ENCODE data around the gene ZNF329.
"Not testable (repeated sequence)": the region's sequence is repeated elsewhere in the genome, so short reads cannot be mapped to it uniquely, and the experiment has no call there.

The ZNF329 gene

GRCh38 chr19:58153386-58153785 is 2.8 kb upstream of the ZNF329 start:
- TF ChIP-seq CTCF (conservative IDR thresholded peaks at IDR 0.05; ENCODE audit: control insufficient read depth, insufficient read depth, low read depth, low read length) = no peak
- no peak overlapping the region for H3K4me3 ChIP-seq (ENCODE audit: control insufficient read depth, low read depth, low read length)
- DNase-seq (ENCODE audit: low read depth) = no peak

- H3K4me3 ChIP-seq (ENCODE audit: control insufficient read depth, low read depth, low read length); DNase-seq (ENCODE audit: low read depth): not testable (repeated sequence)
Observed at GRCh38 chr19:58147475-58147874, 3.1 kb downstream of the ZNF329 start.

DNA sequence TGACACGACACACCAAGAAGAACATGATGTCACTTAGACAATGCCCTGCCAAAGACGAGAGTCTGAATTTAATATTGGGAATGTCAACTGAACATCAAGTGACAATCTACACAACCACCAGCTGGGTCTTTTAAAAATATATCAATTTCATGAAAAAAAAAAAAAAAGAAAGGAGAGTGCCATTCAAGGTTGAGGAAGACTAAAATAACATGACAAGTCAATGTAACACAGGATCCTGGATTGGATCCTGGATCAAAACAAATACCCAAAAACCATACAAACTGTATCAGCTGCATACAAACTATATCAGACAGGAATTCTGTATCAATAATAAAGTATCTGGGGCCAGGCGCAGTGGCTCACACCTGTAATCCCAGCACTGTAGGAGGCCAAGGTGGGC is 4.7 kb downstream of the ZNF329 start:
- no peak for TF ChIP-seq CTCF (conservative IDR thresholded peaks at IDR 0.05; ENCODE audit: control insufficient read depth, insufficient read depth, low read depth, low read length)
- DNase-seq (ENCODE audit: low read depth) = no peak
- H3K4me3 ChIP-seq (ENCODE audit: control insufficient read depth, low read depth, low read length) = no peak overlapping the region

GRCh38 chr19:58134244-58134643 is 16.3 kb downstream of the ZNF329 start:
- DNase-seq (ENCODE audit: low read depth) = no peak
- no peak for TF ChIP-seq CTCF (conservative IDR thresholded peaks at IDR 0.05; ENCODE audit: control insufficient read depth, insufficient read depth, low read depth, low read length)
- no peak overlapping the region for H3K4me3 ChIP-seq (ENCODE audit: control insufficient read depth, low read depth, low read length)

DNA sequence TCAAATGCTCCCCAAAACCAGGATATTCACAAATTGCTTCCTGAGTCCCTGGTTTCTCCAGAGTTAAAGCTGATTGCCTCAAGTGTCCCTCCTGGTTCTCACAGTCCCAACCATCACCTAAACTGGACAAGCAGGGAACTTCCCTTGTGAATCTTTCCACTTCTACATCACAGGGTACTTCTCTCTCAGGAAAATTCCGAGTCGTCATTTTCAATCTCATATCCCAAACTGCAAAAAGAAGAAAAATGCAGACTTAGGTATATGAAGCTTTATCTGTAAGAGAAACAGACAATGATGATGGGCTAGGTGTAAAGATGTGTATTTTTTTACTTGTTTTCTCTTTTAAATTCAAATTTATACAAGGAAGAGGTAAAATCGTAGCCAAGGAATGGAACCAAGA is 21.3 kb downstream of the ZNF329 start:
- H3K4me3 ChIP-seq (ENCODE audit: control insufficient read depth, low read depth, low read length) = no peak overlapping the region

GRCh38 chr19:58128041-58128685 is 22.4 kb downstream of the ZNF329 start:
- no peak for TF ChIP-seq CTCF (conservative IDR thresholded peaks at IDR 0.05; ENCODE audit: control insufficient read depth, insufficient read depth, low read depth, low read length)
- no peak overlapping the region for H3K4me3 ChIP-seq (ENCODE audit: control insufficient read depth, low read depth, low read length)
- DNase-seq (ENCODE audit: low read depth) = peak; percentile 15

More for the DNA sequence above, 21.3 kb downstream of the ZNF329 start:
- TF ChIP-seq CTCF (conservative IDR thresholded peaks at IDR 0.05; ENCODE audit: control insufficient read depth, insufficient read depth, low read depth, low read length) = no peak
- DNase-seq (ENCODE audit: low read depth) = no peak

DNA sequence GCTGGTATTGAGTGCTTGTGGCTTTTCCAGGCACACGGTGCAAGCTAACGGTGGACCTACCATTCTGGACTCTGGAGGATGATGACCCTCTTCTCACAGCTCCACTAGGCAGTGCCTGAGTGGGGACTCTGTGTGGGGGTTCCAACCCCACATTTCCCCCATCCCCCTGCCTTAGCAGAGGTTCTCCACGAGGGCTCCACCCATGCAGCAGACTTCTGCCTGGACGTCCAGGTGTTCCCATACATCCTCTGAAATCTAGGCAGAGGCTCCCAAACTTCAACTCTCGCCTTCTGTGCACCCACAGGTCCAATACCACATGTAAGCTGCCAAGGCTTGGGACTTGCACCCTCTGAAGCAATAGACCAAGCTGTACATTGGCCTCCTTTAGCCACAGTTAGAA is 27.2 kb downstream of the ZNF329 start:
- TF ChIP-seq CTCF (conservative IDR thresholded peaks at IDR 0.05; ENCODE audit: control insufficient read depth, insufficient read depth, low read depth, low read length) = no peak
- no peak overlapping the region for H3K4me3 ChIP-seq (ENCODE audit: control insufficient read depth, low read depth, low read length)
- DNase-seq (ENCODE audit: low read depth) = no peak

All from fibroblast of mammary gland (primary cell).